Glomerular endothelial cell (primary cell): ENCODE data around the gene NEDD4L. TPM values are rescaled to one million over a fixed set of nuclear protein-coding genes. Genes with fewer than 3 reads are reported as not detected.
"Not testable (repeated sequence)": the region's sequence is repeated elsewhere in the genome, so short reads cannot be mapped to it uniquely, and the experiment has no call there.

ENCODE experiments used
- DNase-seq: peaks from one replicate; pipeline ENCODE4 v3.0.0-alpha.2; 2011; ENCODE audit warnings: low read depth, low spot score; ENCODE audit errors: extremely low read depth
- total RNA-seq: library from RNA; depleted of rRNA; stranded (reverse); fragments of >200 nt; gene quantifications from 2 replicates; pipeline ENCODE4 v1.2.3, GENCODE V29; 2015

The NEDD4L gene
- total RNA-seq, 1 donor from 2014 or later: 63.9 TPM

DNA sequence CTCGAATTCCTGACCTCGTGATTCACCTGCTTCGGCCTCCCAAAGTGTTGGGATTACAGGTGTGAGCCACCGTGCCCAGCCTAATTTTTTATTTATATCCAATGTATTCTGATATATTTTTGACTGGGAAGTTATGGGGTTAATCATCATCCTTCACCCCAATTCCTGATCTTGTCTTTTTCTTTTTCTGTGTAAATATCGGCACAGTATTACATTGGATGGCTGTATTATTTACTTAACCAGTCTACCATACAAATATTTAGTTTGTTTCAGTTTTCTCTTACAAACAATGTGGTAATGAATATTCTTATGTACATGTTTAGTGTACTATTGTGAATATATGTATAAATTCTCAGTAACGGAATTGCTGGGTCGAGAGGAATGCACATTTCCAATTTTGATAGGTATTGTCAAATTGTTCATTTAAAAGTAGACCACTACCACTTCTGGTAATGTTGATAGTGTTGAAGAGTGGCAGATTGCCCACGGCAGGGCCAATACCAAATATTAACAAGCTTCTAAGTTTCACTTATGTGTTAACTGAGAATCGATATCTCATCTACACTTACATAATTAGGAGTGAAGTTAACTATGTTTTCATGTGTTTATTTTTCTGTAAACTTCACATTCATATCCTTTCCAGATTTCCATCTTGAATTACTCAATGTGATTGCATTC, 388.2 kb downstream of the NEDD4L start:
- no peak for DNase-seq

DNA sequence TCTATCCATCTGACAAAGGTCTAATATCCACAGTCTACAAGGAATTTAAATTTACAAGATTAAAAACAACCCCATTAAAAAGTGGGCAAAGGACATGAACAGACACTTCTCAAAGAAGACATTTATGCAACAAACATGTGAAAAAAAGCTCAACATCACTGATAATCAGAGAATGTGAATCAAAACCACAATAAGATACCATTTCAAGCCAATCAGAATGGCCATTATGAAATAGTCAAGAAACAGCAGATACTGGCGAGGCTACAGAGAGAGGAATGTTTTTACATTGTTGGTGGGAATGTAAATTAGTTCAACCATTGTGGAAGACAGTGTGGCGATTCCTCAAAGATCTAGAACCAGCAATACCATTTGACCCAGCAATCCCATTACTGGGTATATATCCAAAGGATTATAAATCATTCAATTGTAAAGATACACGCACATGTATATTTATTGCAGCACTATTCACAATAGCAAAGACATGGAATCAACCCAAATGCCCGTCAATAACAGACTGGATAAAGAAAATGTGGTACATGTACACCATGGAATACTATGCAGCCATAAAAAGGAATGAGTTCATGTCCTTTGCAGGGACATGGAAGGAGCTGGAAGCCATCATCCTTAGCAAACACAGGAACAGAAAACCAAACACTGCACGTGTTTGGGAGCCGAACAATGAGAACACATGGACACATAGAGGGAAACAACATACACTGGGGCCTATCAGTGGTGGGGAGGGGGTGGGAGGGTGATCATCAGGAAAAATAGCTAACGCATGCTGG, 391.4 kb downstream of the NEDD4L start:
- not testable (repeated sequence) for DNase-seq

GRCh38 chr18:58438161-58438957, 394.3 kb downstream of the NEDD4L start:
- no peak for DNase-seq

GRCh38 chr18:58438958-58439300, 394.9 kb downstream of the NEDD4L start:
- no peak for DNase-seq

GRCh38 chr18:58443671-58444070, 399.6 kb downstream of the NEDD4L start:
- no peak for DNase-seq

DNA sequence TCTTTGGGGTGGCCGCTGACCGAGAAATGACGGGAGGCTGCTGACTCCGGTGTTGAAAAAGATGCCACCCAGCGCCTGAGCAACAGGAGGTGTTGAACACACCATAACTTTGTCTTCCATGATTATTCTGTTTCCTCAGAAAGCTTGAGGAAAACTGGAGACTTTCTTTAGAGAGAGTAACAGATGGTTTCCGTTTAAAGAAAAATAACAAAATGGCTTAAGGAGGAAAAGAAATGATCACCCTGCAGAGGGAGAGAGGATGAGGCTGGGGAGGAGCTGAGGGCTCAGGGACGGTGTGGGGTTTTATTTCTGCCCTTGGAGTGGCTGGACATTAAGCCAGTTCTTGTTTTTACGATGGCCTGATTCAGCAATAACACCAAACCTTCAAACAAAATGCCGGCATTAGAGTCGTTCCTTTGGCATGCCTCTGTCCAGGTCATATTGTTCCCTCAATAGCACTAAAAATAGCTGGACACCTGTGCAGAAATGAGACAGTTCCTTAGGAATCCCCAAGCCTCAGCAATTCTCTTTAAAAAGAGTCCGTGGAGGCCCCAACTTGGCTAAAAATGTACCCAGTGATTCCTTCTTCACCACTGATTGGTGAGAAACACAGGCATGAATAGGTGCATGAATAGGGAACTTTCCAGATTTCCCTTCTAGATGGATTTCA, 402.5 kb downstream of the NEDD4L start:
- DNase-seq: no peak

GRCh38 chr18:58447402-58448095, 403.5 kb downstream of the NEDD4L start:
- no peak for DNase-seq

GRCh38 chr18:58449464-58449863, 405.4 kb downstream of the NEDD4L start:
- DNase-seq: no peak

Other genes with a start within 250 kb of the NEDD4L start
- gene ATP8B1, start 240.9 kb upstream of the NEDD4L start, total RNA-seq: 56.7 and 68.8 TPM in 2 replicates